ENCODE results near the gene MTHFD2L.

The MTHFD2L gene

GRCh38 chr4:74293558-74293957 is 135.6 kb downstream of the MTHFD2L start:
- in situ Hi-C loops (cut with MboI; ENCODE audit: low sequenced_read_pairs), result no loop called here

- in situ Hi-C loops (cut with MboI; ENCODE audit: low sequenced_read_pairs), result no loop called here
Measured at GRCh38 chr4:74294681-74295080, 136.8 kb downstream of the MTHFD2L start.

GRCh38 chr4:74297539-74297938 is 139.6 kb downstream of the MTHFD2L start:
- in situ Hi-C loops (cut with MboI; ENCODE audit: low sequenced_read_pairs), result no loop called here

- in situ Hi-C loops (cut with MboI; ENCODE audit: low sequenced_read_pairs), result no loop called here
Measured at GRCh38 chr4:74304095-74304625, 146.2 kb downstream of the MTHFD2L start.

- in situ Hi-C loops (cut with MboI; ENCODE audit: low sequenced_read_pairs), result no loop called here
Measured at GRCh38 chr4:74305000-74305399, 147.1 kb downstream of the MTHFD2L start.

GRCh38 chr4:74307170-74307569 is 149.3 kb downstream of the MTHFD2L start:
- in situ Hi-C loops (cut with MboI; ENCODE audit: low sequenced_read_pairs), result no loop called here

GRCh38 chr4:74308215-74308614 is 150.3 kb downstream of the MTHFD2L start, which contains the start of gene EPGN:
TSS of gene EPGN (plus strand) at chr4:74308470. CDS start at chr4:74308534, 64 bp downstream.
- in situ Hi-C loops (cut with MboI; ENCODE audit: low sequenced_read_pairs), result no loop called here

GRCh38 chr4:74309223-74309622 is 151.3 kb downstream of the MTHFD2L start:
- in situ Hi-C loops (cut with MboI; ENCODE audit: low sequenced_read_pairs), result no loop called here

GRCh38 chr4:74311696-74312313 is 153.9 kb downstream of the MTHFD2L start:
- in situ Hi-C loops (cut with MboI; ENCODE audit: low sequenced_read_pairs), result no loop called here

GRCh38 chr4:74314329-74314728 is 156.4 kb downstream of the MTHFD2L start:
- in situ Hi-C loops (cut with MboI; ENCODE audit: low sequenced_read_pairs), result no loop called here

- in situ Hi-C loops (cut with MboI; ENCODE audit: low sequenced_read_pairs), result no loop called here
Measured at GRCh38 chr4:74314944-74315343, 157.0 kb downstream of the MTHFD2L start.

GRCh38 chr4:74315376-74315775 is 157.5 kb downstream of the MTHFD2L start:
- in situ Hi-C loops (cut with MboI; ENCODE audit: low sequenced_read_pairs), result no loop called here

- in situ Hi-C loops (cut with MboI; ENCODE audit: low sequenced_read_pairs), result no loop called here
Measured at GRCh38 chr4:74316397-74316796, 158.5 kb downstream of the MTHFD2L start.

GRCh38 chr4:74317616-74318246 is 159.8 kb downstream of the MTHFD2L start:
- in situ Hi-C loops (cut with MboI; ENCODE audit: low sequenced_read_pairs), result no loop called here

GRCh38 chr4:74318276-74318675 is 160.4 kb downstream of the MTHFD2L start:
- in situ Hi-C loops (cut with MboI; ENCODE audit: low sequenced_read_pairs), result no loop called here

GRCh38 chr4:74319470-74319869 is 161.6 kb downstream of the MTHFD2L start:
- in situ Hi-C loops (cut with MboI; ENCODE audit: low sequenced_read_pairs), result no loop called here

GRCh38 chr4:74320559-74321118 is 162.7 kb downstream of the MTHFD2L start:
- in situ Hi-C loops (cut with MboI; ENCODE audit: low sequenced_read_pairs), result no loop called here

- in situ Hi-C loops (cut with MboI; ENCODE audit: low sequenced_read_pairs), result no loop called here
Measured at GRCh38 chr4:74322301-74322700, 164.4 kb downstream of the MTHFD2L start.

GRCh38 chr4:74323663-74324062 is 165.7 kb downstream of the MTHFD2L start:
- in situ Hi-C loops (cut with MboI; ENCODE audit: low sequenced_read_pairs), result no loop called here

- in situ Hi-C loops (cut with MboI; ENCODE audit: low sequenced_read_pairs), result no loop called here
Measured at GRCh38 chr4:74324262-74324661, 166.3 kb downstream of the MTHFD2L start.

GRCh38 chr4:74325886-74326285 is 168.0 kb downstream of the MTHFD2L start:
- in situ Hi-C loops (cut with MboI; ENCODE audit: low sequenced_read_pairs), result no loop called here

GRCh38 chr4:74327762-74328161 is 169.8 kb downstream of the MTHFD2L start:
- in situ Hi-C loops (cut with MboI; ENCODE audit: low sequenced_read_pairs), result no loop called here
